NCI-H1930 (cell line): ENCODE results near the gene GARIN5B.

Experiments
- DNase-seq, 2 experiments: peaks; one replicate each; lab custom pipeline; 2025; lab: John Stamatoyannopoulos, UW

GARIN5B gene

DNA sequence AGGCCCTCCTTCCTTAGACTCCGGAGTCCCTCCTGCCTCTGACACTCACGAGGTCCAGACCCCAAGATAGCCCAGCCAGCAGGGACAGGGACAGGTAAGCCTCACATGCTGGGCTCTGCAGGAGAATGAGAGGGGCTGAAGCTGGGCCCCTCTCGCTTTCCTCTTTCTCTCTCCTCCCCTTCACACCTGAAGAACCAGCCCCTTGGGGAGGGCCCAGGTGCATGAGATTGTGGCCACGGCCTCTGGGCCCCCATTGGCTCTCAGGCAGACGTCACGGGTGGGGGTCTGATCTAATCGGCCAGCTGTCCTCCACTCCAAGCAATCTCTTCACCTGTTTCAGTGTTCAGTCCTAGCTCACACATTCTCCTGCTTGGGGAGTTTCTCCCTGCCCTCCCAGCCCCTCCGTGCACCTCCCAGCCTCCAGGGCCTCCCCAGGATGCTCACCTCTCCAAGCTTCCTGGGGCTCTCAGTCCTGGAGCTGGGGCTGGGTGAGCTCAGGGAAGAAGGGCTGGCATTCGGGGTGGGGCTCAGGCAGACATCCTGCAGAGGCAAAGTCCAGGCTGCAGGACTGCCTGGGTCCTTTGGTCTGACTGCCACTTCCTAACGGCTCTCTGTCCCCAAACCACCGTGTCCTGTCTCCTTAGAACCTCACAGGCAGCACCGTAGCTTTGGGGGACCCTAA, 40.7 kb downstream of the GARIN5B start:
- no peak for DNase-seq

DNA sequence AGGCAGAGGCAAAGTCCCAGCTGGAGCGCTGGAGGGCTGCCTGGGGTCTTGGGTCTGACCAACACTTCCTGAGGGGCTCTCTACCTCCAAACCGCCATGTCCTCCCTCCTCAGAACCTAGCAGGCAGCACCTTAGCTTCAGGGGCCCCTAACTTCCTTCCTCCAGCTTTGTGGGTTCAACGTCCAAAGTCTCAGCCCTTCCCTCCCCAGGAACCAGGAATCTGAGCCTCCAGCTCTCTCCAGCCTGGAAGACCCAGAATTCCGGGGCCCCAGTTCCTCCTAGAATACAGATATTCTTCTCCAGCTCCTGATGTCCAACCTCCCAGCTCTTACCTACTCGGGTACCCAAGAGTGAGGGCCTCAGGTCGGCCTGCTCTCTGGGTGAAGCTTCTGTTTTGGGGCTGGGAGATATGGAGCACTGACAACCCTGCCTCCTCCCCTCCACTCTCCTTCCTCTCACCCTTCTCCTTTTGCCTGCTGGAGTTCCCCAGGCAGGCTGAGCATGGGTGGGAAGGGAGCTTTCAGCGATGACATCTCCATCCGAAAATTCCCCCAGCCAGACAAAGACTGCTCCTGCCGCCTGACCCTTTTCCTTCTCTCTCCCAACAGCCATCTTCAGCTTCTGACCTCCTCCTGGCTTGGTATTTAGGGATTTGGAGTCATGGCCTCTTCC, 41.5 kb downstream of the GARIN5B start:
- no peak for DNase-seq

DNA sequence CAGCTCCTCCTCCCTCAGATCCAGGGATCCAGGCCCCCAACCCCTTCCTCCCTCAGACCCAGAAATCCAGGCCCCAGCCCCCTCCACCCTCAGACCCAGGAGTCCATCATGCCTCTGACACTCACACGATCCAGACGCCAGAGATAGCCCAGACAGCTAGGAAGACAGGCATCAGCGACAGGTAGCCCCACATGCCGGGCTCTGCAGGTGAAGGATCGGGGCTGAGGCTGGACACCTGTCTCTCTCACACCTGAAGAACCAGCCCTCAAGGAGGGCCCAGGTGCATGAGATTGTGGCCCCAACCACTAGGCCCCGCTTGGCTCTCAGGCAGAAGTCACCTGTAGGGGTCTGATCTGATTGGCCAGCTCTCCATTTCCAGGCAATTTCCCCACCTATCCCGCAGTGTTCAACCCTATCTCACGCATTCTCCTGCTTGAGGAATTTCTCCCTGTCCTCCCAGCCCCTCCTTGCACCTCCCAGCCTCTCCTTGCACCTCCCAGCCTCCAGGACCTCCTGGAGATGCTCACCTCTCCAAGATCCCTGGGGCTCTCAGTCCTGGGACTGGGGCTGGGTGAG, 42.1 kb downstream of the GARIN5B start:
- DNase-seq, result no peak

DNA sequence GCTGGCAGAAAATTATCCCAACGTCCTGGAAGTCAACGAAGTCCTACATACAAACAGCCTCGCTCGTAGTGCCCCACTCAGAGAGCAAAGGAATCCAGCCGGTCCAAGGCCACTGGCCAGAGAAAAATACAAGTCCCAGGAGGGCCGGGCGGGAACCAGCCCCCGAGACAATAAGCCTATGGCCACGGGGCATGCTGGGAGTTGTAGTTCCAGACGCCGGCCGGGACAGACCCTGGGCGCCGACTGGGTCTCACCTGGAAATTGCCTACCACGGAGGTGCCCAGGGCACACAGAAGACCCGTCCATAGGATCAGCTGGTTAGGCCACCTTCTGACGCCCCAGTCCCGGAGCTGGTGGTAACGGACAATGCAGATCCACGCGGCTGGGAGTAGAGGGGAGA, 43.3 kb downstream of the GARIN5B start:
- DNase-seq, result peak; percentile 65 to 77

DNA sequence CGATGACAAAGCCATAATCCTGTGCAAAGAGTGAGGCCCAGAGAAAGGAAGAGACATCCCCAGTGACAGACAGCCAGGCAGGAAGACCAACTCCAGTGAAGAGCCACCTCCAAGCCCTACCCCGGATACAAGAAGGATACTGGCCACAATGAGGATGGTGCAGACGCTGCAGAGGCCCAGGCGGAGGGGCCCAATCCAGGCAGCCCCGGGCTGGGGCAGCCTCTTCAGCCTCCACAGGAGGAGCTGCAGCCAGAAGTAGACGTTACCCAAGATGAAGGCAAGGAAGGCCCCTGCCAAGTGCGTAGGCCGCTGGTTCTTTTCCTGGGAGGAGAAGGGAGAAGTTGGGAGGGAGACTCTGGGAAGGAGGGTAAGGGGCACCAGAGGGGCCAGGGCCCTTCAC, 46.4 kb downstream of the GARIN5B start:
- DNase-seq, result no peak

DNA sequence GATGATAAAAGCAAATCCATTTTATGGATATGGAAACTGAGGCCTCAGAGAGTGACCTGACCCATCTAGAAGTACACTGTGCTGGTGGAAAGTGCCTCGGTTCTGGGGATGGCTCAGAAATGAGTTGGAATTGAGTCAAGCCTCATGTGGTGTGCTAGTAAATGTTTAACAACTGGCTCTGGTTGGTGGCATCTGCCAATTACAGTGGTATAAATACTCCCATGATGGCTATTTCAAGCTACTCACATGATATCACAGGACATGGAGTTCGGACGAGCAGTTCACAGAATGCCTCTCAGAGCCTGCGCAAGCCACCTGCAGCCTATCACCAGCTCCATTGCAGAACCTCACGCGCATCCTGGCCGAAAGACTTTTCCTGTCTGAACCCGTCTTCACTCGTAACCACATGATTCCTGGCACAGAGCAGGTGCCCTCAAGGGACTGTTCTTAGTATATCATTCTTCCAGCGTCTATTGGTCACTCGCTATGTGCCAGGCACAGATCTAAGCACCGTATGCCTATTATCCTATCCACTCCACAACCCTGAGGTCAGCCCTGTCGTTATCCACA, 47.0 kb downstream of the GARIN5B start:
- DNase-seq, result no peak

DNA sequence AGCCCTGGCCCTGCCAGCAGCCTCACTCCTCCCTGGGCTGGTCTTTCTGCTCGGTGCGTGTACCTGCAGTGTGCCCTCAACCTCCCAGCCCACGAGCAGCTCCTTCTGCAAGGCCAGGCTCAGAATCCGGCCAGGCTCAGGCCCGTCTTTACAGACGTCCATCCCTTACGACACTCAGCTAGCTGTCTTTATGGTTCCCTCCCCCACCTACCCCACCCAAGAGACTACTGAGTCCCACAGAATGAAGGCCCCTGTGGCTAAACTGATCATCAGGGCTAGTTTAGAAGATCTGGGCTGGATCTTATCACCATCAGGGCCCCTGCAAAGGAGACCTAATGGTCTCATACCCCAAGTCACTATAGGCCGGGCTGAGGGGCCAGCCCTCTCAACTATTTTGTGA, 48.7 kb downstream of the GARIN5B start:
- DNase-seq, result no peak

DNA sequence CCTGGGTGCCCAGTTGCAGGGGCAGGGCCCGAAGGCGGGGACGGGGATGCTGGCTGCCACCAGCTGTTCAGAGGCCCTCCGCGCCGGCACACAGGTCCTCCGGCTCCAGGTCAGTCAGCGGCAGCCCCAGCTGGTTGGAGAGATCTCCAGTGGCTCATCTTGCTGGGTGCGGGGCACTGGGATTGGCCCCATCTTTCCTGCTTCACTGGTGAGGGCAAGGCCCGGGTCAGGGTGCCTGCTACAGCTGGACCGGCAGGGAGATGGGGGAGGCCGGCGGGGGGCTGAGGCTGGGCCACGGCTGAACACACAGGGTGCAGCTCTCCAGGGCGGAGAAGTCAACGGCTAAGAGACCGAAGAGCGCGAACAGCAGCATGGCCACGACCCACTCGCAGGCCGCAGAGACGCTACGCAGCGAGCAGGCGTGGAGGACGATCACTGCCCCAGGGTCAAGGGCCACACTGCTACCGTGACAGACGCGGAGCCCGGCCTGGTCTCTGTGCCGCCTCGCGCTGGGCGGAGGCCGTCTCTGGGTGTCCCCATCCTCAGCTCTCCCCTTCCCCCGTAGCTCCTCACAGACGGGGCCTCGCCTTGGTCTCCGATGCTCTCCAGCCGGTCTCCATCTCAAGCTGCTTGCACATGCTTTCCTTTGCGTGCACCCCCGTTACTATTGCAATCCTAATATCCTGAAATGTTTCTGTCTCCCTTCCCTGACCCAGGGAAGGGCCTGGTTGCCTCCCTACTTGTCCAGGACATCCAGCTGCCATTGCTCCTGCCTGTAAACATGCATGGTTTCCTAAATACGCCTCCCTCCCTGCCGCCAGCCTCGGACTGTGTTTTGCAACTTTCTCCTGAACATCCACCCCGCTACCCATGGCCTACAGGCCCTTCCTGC, 50.2 kb downstream of the GARIN5B start:
- DNase-seq, result no peak

DNA sequence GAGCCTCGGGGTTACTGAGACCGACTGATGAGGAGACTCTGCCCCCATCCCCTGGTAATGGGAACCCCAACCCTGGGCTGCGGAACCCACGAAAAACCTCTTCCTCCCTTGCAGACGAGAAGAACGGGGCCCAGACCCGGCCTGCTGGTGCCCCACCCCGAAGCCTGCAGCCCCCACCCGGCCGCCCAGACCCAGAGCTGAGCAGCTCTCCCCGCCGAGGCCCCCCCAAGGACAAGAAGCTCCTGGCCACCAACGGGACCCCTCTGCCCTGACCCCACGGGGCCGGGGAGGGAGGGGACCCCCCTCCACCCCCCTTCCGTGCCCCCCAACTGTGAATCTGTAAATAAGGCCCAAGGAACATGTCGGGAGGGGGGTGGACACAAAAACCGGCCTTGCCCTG, 51.3 kb downstream of the GARIN5B start:
- DNase-seq, result no peak

DNA sequence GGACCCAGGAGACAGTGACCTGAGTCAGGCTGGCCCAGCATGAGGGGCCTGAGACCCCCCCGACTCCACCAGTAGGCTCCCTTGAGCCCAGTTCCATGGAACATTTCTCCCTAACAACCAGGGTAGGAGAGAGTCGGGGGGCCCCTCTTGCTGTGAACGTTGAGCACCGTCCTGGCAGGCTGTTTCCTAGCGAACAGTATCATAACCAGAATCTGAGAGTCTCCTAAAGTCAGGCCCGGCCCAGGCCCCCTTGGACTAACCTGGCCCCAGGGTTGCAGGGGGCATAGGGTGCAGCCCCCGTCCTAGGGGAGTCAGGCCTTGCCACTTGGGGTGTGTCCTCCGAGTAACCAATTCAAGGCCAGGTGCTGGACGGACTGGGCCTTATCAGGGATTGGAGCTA, 51.7 kb downstream of the GARIN5B start:
- DNase-seq, result no peak

DNA sequence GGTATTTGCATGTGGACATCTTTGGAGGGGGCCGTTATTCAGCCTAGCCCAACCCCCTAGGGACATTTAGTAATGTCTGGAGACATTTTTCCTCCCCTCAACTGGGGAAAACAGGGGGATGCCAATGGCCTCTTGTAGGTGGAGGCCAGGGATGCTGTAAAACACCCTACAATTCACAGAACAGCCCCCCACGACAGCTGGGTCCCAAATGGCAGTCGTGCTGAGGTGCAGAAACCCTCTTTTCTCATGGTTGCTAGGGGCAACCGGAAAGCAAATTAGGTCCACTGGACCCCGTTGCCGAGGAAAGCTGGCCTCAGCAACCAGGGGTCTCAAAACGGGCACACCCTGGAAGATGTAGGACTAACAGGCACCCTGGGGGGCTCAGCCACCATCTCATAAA, 52.6 kb downstream of the GARIN5B start:
- no peak for DNase-seq

DNA sequence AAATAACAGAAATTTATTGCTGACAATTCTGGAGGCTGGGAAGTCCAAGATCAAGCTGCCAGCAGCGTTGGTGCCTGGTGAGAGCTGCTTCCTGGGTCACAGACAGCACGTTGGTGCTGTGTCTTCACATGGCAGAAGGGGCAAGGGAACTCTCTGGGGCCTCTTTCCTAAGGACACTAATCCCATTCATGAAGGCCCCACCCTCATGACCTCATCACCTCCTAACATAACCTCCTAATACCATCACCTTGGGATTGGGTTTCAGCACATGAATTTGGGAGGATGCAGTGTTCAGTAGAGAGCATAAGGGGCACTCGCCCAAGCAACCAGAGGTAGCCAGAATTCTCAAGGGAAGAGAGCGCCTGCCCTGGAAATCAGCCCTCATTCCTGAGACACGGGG, 53.6 kb downstream of the GARIN5B start:
- DNase-seq, result no peak

DNA sequence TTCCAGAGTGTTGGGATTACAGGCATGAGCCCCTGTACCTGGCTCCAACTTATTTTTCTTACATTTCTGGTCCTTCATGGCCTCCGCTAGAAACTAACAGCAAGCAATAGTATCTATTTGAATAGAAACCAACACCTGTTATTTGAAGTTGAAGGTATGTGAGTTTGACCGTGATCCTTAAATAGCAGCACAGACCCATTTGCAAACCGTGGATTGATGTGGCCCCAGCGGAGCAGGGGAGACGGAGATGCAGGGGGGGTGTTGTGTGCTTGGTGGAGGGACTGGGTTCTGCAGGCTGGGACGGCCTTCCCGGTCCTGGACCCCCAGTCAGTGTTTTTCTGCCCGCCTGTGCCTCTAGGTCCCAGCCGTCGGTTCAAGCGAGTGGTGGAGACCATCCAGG, 54.8 kb downstream of the GARIN5B start:
- DNase-seq, result no peak

DNA sequence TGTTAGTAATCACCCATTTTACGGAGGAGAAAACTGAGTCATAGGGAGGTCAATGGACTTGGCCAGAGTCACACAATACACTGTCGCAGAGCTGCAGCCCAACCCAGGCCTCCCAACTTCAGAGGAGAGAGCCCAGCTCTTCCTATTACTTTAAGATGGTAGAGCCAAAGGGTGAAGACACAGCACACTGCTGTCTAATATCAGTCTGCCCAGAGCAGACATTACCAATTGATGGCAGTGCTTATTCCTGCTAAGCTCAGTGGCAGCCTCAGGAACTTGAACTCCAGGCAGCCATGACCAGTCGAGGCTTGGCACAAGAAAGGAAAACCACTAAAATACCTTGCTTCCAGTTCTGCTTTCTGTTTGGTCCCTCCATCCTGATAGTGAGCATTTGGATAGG, 56.3 kb downstream of the GARIN5B start:
- no peak for DNase-seq

DNA sequence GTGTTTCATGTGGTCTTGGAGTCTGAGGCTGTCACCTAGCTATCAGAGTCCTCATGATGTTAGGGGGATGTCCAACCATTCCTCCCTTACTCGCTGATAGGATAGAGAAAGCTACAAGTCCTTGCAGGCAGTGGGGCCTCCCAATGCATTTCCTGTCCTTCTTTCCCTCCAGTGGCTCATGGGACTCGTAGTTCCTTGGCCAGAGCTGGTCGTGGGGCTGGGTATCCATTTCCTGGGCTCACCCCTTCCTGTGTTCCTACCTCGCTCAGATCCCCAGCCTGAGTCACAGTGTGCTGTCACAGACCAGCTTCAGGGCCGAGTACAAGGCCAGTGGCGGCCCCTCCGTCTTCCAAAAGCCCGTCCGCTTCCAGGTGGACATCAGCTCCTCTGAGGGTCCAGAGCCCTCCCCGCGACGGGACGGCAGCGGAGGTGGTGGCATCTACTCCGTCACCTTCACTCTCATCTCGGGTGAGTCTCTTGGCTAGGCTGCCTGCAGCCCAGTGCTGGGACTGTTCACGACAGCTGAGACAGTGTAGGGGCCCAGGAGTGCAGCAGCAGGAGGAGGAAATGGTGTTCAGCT, 57.0 kb downstream of the GARIN5B start:
- no peak for DNase-seq

DNA sequence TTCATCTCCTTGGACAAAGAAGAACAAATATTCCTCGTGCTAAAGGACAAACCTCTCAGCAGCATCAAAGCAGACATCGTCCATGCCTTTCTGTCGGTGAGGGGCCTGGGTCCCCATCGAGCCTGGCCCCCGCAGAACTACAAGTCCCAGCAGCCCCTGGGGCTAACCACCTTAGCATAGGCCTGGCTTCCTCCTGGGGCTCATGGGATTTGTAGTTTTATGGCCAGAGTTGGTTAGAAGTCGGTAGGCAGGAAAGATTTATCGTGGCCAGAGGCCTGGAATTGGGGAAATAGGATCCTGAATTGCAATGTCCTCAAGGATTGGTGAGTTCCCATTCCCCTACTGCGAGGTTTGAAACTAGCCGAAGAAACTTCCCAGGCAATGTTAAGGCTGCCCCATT, 57.6 kb downstream of the GARIN5B start:
- DNase-seq, result peak; percentile 22 to 60

DNA sequence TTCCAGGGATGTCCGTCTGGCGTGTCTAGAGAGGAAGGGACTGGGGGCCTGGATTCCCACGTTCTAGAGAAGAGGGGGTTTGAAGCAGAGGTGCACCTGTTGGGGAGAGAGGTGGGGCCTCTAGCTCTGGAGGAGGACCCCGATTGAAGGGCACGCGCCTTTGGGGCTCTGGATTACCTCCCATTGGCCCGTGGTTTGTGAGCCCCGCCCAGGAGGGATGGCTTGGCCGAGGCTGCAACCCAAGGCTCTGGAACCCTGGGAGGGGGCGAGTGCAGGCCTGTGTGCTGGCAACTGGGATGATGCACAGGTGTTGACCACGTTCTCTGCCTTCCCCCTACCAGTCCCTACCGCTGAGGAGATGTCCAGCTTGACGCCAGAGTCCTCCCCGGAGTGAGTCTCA, 58.1 kb downstream of the GARIN5B start:
- DNase-seq, result no peak
